Activated CD4-positive, alpha-beta T cell treated with anti-CD3 and anti-CD28 coated beads for 1 hour (primary cell): ENCODE results near the gene LINS1.

Experiments
- DNase-seq: peaks from one replicate; pipeline ENCODE4 v3.0.0-alpha.2; 2020

LINS1 gene

DNA sequence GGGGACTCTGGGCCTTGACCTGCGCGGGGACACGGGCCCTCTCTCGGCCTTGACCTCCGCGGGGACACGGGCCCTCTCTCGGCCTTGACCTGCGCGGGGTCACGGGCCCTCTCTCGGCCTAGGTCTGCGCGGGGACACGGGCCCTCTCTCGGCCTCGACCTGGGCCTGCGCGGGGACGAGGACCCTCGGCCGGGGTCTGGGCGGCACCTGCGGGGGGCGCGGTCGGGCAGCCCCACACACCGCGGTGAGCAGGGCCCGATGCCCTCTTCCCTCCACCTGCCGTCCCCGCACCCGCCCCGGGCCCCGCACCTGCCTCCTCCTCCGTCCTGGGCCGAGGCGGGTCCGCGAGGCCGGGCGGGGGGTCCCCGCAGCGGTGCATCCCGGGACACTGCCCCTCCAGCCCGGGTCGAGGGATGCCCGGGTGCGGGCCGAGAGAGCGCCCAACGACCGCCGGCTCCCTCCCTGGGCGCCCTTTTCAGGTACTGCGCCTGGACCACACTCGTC is 57.6 kb downstream of the LINS1 start:
- no peak for DNase-seq

DNA sequence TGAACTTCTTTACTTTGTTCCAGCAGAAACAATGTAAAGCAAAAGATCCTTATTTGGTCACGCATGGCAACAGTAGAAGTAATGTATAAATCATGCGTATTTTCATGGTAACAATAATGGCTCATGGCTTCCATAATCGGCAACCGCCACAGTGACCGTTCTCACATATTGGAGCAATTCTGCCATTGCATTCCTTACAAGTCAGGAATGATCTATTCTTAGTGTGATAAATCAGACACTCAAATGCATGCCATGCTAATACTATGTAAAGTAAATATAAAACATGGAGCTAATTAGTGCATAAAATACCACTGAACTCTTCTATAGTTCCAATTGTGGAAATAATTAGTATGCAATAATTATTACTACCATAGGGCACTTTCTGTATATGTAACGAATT is 59.7 kb downstream of the LINS1 start:
- no peak for DNase-seq

DNA sequence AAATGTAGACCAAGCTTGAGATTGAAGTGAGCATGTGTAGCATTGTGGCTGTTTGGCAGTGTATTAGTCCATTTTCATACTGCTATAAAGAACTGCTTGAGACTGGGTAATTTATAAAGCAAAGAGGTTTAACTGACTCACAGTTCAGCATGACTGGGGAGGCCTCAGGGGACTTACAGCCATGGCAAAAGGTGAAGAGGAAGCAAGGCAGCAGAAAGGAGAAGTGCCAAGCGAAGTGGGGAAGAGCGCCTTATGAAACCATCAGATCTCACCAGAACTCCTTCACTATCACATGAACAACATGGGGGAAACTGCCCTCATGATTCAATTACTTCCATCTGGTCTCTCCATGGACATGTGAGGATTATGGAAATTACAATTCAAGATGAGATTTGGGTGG is 64.7 kb downstream of the LINS1 start:
- no peak for DNase-seq

DNA sequence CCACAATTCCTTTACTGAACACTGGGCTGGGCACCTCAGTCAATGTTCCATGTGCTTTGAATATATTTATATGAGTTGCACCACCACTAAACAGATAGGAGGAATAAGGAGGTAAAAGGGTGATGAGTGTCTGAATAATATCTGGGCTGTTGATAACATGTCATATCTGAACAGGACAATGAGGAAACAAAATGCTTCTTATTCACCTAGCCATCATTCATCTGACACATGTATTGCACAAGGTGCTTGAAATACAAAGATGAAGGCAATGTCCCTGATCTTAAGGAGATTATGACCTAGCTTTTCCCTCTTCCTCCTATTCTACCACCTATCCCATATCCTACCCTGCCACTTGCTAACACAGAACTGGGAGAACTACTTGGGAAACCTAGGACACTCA is 65.3 kb downstream of the LINS1 start:
- no peak for DNase-seq

DNA sequence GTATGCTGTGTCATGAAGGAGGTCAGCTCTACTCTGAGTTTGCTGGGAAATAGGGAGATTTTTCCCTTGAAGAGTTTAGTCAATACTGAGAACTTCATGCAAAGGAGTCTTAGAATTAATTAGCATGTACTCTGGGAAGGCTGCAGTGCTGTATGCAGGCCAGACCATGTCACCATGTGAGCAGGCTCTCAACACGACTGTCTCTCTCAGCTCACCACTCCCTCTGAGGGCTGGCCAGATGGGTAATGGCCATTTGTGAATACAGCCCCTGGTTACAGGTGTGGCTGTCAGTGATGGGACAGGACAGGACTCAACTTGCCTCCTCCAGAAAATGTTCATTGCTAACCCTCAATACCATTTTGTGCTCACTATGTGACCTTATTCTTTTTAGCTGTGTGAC is 68.1 kb downstream of the LINS1 start:
- no peak for DNase-seq

DNA sequence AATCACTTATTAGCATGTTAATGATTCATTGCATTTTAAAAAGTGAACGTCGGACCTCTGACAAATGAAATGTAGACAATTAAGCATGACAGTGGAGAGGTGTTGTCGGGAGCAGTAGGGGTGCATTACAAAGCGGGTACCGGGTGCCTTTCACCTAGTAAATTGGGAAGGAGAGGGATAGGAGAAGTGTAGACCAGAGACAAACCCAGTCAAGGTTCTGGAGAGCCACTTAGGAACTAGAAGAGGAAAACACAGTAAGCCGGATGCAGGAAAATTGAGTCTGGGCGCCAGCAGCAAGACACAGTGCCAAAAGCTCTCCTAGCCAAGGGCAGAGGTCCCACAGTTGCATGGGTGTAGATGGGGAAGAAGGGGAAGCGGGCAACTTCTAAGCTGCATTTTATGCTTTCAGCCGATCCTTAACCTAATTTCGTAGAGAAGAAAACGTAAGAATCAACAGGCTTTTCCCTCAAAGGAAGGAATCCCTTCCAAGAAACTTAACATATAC is 70.1 kb downstream of the LINS1 start:
- DNase-seq, result no peak

DNA sequence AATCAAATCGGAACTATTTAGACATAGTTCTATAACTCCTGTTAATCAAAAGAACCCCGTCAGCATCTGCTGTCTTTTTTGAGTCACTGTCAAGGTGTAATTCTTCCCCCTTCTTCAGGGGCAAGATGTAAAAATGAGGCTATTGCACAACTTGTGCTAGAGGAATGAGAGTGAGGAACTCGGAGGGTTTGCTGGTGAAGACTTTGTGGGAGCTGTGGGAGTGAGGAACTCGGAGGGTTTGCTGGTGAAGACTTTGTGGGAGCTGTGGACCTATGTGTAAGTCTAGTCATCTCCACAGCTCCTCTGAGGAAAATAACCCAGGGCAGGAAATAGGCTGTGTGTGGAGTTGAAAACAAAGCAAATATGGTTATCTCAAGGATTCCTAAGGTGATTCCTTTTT is 70.8 kb downstream of the LINS1 start:
- DNase-seq, result no peak

DNA sequence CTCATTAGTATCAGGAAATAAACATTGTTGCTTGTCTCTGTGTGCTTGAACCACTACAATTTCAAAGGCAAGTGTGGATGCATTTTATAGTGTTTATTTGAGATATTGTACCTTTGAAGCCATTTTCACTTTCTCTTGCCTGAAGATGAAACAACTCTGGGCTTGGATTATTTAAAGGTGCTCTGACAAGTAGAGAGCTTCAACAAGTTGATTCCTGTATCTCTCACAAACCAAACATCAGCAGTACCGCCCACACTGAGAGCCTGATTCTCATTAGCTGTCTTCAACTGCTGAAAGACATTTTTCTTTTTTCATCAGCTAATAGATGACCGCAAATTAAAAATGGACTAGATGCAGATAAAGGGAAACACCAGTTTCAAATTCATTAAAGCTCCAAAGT is 72.4 kb downstream of the LINS1 start:
- DNase-seq, result no peak

DNA sequence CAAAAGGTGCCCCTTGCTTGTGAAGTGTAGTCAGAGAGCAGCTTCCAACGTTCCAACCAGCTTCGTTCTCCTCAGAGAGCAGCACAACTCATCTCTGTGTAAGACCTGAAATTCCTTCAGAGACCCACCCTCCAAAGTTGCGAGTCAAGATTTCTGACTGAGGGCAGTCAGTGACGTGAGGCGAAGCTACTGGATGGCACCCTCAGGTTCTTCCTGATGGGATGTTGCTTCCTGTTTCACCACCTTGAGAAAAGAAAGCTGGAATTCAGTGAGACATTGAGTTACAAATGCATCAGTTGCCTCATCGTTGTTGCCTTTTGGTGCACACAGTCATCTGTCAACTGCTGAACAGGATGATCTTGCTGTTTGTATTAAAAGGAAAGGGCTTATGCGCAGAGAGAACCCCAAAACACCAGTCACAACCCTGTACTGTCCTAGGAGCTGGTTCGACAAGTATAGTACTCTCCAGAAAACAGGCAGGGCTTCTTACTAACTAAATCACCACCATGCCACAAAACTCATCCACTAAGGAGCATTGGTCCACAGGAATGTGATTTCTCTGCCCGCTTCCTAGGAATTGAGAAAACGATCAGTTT is 73.1 kb downstream of the LINS1 start, which contains the start of gene CERS3:
CERS3 (minus strand) TSS at position 118 of the 596 bp plus-strand sequence. CDS start 27,101 bp downstream, outside the sequence.
- no peak for DNase-seq

DNA sequence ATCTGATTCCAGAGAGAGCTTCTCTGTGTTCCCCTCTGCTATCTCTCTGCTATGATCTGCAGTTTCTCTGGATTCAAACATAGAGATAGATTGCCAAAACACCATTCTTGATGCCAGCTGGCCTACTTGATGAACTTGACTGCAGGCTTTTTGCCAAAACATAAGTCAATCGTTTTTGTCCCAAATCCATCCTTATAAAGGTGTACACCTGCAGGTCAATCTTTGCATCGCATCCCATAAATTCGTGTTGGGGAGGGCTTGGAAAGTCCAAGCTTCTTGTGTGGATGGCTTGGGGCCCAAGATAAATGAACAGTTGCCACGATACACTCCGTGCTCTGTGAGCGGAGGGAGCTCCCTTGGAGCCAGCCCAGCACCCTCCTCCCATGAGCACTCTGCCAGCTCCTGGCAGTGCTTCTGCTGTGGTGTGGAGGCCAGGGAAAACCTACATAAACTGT is 75.9 kb downstream of the LINS1 start:
- DNase-seq, result no peak

DNA sequence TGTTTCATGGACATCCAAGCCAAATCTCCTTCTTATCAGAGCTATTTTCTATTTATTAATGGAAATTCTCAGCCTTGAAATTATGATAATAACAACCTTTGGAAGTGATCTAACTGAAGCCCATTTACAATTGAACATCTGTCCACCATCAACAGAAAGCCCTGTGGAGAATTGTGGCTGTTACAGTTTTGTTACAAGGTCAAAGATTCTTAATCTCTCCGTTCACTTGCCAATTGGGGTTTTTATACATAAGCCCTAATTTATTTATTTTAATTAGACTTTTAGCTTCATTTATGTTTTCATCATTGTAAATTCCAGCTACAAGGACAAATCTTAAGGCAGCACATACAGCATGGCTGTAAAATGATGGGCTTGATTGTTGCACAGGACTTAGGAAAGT is 76.5 kb downstream of the LINS1 start:
- no peak for DNase-seq

DNA sequence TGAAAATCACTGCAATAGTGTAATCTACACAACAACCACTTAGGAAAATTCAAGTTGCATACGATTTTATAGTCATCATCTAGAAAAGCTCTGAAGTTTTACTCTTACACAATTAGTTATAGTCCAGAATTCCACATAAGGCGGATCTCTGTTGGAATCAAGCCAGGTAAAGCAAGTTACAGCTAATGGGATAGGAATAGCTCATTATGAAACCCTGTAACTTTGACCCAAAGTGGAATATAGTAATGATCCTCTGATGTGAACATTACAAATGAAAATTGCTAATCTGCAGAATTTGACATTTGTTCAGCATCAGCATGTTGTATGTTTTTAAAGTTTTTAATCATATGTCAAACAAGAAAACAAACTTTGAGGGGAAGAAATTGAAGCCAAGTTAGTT is 77.7 kb downstream of the LINS1 start:
- no peak for DNase-seq

DNA sequence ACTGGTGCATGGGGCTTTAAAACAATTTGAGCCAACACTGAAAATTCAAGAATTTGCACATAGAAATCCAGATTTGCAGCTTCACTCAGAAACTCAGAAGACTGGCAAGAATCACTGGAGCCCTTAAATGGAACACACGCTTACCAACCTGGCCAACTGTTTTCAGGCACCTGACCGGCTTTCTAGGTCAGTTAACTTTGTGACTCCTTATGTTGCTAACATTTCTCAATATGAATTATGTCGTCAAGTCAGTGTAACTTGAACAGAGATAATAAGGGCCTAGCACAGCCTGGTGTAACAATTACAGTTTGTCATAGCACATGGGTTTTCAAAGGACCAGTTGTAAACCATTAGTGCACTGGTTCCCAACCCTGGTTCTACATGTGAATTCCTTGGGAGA is 80.1 kb downstream of the LINS1 start:
- DNase-seq, result no peak

DNA sequence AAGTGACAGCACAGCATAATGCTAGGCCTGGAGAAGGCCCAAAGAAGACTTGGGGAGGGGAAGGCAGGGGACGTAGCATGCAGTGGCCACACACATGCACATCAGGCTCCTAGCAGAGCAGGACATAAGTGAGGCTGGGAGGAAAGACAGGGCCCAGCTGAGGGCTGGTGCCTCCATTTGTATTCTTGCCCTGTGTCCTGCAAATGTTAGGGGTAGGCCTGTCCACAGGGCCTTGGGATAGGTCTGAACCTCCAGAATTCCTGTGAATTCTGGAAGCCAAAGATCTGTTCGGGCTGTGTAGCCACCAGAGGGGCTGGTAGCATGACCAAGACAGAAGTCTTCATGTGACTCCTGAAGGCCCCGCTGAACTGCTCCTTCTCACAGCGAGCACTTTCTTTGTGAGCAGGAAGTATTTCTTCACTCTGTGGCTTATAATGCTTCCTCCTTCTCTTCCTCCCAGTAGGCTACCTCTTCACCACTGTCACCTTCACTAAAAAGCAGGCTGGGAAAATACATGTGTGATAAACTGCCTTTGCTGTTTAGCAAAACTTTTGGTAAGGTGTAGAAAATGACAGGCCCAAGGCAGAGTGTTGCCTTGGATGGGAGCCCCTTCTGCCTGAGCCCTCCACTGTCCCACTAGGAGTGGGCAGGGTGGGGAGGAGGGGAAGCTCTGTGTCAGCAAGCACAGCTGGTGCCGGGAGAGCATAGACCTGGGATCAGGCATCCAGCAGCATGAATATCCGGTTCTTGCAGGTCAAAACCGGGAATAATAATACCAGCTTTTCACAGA is 81.7 kb downstream of the LINS1 start:
- no peak for DNase-seq

DNA sequence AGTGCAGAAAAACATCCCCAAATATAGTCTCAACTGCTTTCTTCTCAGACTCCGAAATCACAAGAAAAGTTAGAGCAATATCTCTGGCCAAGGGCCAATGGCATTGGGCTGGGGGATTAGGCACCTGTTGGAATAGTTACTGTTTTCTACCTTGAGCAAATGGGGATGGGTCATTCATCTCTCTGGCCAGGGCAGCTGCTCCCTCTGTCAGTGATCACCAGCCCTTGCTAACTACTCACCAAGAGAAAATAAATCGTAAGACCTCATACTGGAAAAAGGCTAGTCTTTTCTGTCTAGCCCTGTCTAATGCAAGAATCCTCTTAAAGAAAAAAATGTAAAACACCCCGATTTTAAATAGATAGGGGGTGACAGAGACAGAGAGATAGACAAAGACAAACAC is 84.1 kb downstream of the LINS1 start:
- no peak for DNase-seq
